IMR-90 (cell line): ENCODE data around the gene TAF10. TPM values are rescaled to one million over a fixed set of nuclear protein-coding genes. Genes with fewer than 3 reads are reported as not detected.

Experiments
- ATAC-seq: fragments of 200-7000 bp; cut with Tn5 transposase; 2 replicates; pipeline ENCODE4 v1.9.1; 2020; ENCODE audit warnings: low read depth, mild to moderate bottlenecking, moderate library complexity
- BruUV-seq: library from RNA; stranded (reverse); fragments of 400-500 nt; replicated peaks from 2 replicates; lab custom pipeline; 2021; lab: Mats Ljungman, UMichigan
- CTCF ChIA-PET: fragments of 300-600 bp; formaldehyde crosslinking; extraction: SDS; loops from one replicate; lab custom pipeline; 2021; ENCODE audit warnings: antibody characterized with exemption; lab: Yijun Ruan, JAX
- POLR2A ChIA-PET: fragments of 300-600 bp; sonication (Branson Sonifier 250); formaldehyde crosslinking; loops from one replicate; lab custom pipeline; 2022; ENCODE audit warnings: antibody characterized with exemption; ENCODE audit not compliant: unreplicated experiment; lab: Charles Lee
- DNase-seq: peaks from one replicate; pipeline ENCODE4 v3.0.0; 2013
- H2AFZ ChIP-seq: replicated peaks from 2 replicates; pipeline ENCODE3; 2013; ENCODE audit warnings: low read length, mild to moderate bottlenecking; ENCODE audit not compliant: poor library complexity
- H2AK5ac ChIP-seq: 2 replicates; pipeline ENCODE4 v1.6.1; 2013; ENCODE audit warnings: low read depth, low read length, inconsistent platforms
- H2AK9ac ChIP-seq: replicated peaks from 2 replicates; pipeline ENCODE3; 2013; ENCODE audit warnings: mild to moderate bottlenecking, low read depth, low read length, moderate library complexity; ENCODE audit not compliant: poor library complexity
- H2BK120ac ChIP-seq: 2 replicates; pipeline ENCODE4 v1.6.1; 2013; ENCODE audit warnings: low read depth, low read length, inconsistent platforms
- H2BK15ac ChIP-seq: 3 replicates; pipeline ENCODE4 v1.6.1; 2013; ENCODE audit warnings: low read depth, low read length, inconsistent platforms
- H2BK20ac ChIP-seq: 2 replicates; pipeline ENCODE4 v1.6.1; 2013; ENCODE audit warnings: low read depth, mild to moderate bottlenecking, inconsistent platforms, low read length, moderate library complexity
- H2BK5ac ChIP-seq: 2 replicates; pipeline ENCODE4 v1.6.1; 2013; ENCODE audit warnings: mild to moderate bottlenecking, low read depth, low read length, inconsistent platforms; ENCODE audit not compliant: poor library complexity, severe bottlenecking
- H3K14ac ChIP-seq: replicated peaks from 2 replicates; pipeline ENCODE4 v1.6.1; 2013; ENCODE audit warnings: low read depth, low read length, inconsistent platforms
- H3K18ac ChIP-seq: 2 replicates; pipeline ENCODE4 v1.6.1; 2013; ENCODE audit warnings: low read depth, low read length, control low read depth
- H3K23ac ChIP-seq: 2 replicates; pipeline ENCODE4 v1.6.1; 2013; ENCODE audit warnings: low read depth, low read length, inconsistent platforms
- H3K27ac ChIP-seq: 2 replicates; pipeline ENCODE4 v1.5.1; 2013; ENCODE audit warnings: mild to moderate bottlenecking, control low read depth, low read length; ENCODE audit not compliant: insufficient read depth
- H3K27me3 ChIP-seq: 2 replicates; pipeline ENCODE4 v1.6.1; 2013; ENCODE audit warnings: low read length; ENCODE audit not compliant: control insufficient read depth, insufficient read depth
- H3K36me3 ChIP-seq: 2 replicates; pipeline ENCODE4 v1.6.1; 2013; ENCODE audit warnings: low read length, mixed read lengths; ENCODE audit not compliant: control insufficient read depth, insufficient read depth
- H3K4ac ChIP-seq: 2 replicates; pipeline ENCODE4 v1.6.1; 2013; ENCODE audit warnings: low read depth, low read length, inconsistent platforms
- H3K4me1 ChIP-seq: 2 replicates; pipeline ENCODE4 v1.6.1; 2013; ENCODE audit warnings: low read length, mixed read lengths; ENCODE audit not compliant: control insufficient read depth, insufficient read depth
- H3K4me2 ChIP-seq: 2 replicates; pipeline ENCODE4 v1.6.1; 2013; ENCODE audit warnings: low read depth, mild to moderate bottlenecking, control low read depth, low read length, moderate library complexity
- H3K4me3 ChIP-seq: 2 replicates; pipeline ENCODE4 v1.5.1; 2013; ENCODE audit warnings: low read depth, mild to moderate bottlenecking, control low read depth, low read length, moderate library complexity; ENCODE audit not compliant: insufficient read depth
- H3K56ac ChIP-seq: 2 replicates; pipeline ENCODE4 v1.6.1; 2013; ENCODE audit warnings: low read length, inconsistent platforms; ENCODE audit not compliant: insufficient read depth; ENCODE audit errors: extremely low read depth
- H3K79me1 ChIP-seq, 2 experiments: 2 replicates each; pipeline ENCODE4 v1.6.1; 2013; ENCODE audit warnings: low read length in 2 of 2, inconsistent platforms in 1 of 2, low read depth in 1 of 2
- H3K9ac ChIP-seq: 2 replicates; pipeline ENCODE4 v1.6.1; 2013; ENCODE audit warnings: low read depth, low read length, control low read depth
- H3K9me1 ChIP-seq: 2 replicates; pipeline ENCODE4 v1.6.1; 2013; ENCODE audit warnings: low read length, inconsistent platforms; ENCODE audit not compliant: insufficient read depth
- H3K9me3 ChIP-seq: 2 replicates; pipeline ENCODE4 v1.6.1; 2013; ENCODE audit warnings: low read length; ENCODE audit not compliant: control insufficient read depth, insufficient read depth
- H4K20me1 ChIP-seq: 2 replicates; pipeline ENCODE4 v1.6.1; 2013; ENCODE audit warnings: low read length, inconsistent platforms; ENCODE audit not compliant: insufficient read depth
- H4K5ac ChIP-seq: 2 replicates; pipeline ENCODE4 v1.6.1; 2013; ENCODE audit warnings: mild to moderate bottlenecking, low read depth, low read length, control low read depth
- H4K8ac ChIP-seq, 2 experiments: 2 replicates each; pipeline ENCODE4 v1.6.1; 2013; ENCODE audit warnings: low read depth in 2 of 2, low read length in 2 of 2, control low read depth in 1 of 2, inconsistent platforms in 1 of 2
- H4K91ac ChIP-seq: 2 replicates; pipeline ENCODE4 v1.6.1; 2013; ENCODE audit warnings: low read depth, low read length, inconsistent platforms; ENCODE audit not compliant: insufficient read depth
- CHD1 ChIP-seq: IDR thresholded peaks from 2 replicates; pipeline ENCODE4 v1.6.1; 2012; ENCODE audit warnings: low read depth, low read length, improper control_type of control experiment
- CTCF ChIP-seq: conservative IDR thresholded peaks from 2 replicates; pipeline ENCODE4 v1.5.1; 2012; ENCODE audit warnings: mild to moderate bottlenecking, low read depth, low read length, improper control_type of control experiment
- ELK1 ChIP-seq: fragments of 150-350 bp; IDR thresholded peaks from 2 replicates; pipeline ENCODE4 v1.6.1; 2016; ENCODE audit warnings: low read depth, mild to moderate bottlenecking, low read length, moderate library complexity, borderline replicate concordance
- MAFK ChIP-seq: IDR thresholded peaks from 2 replicates; pipeline ENCODE4 v1.6.1; 2012; ENCODE audit warnings: low read depth, low read length, improper control_type of control experiment
- MXI1 ChIP-seq: IDR thresholded peaks from 2 replicates; pipeline ENCODE4 v1.6.1; 2012; ENCODE audit warnings: low read depth, mild to moderate bottlenecking, low read length, moderate library complexity, borderline replicate concordance
- NFE2L2 ChIP-seq: fragments of 150-350 bp; IDR thresholded peaks from 2 replicates; pipeline ENCODE4 v1.6.1; 2016; ENCODE audit warnings: low read depth, mild to moderate bottlenecking, low read length
- RFX5 ChIP-seq: IDR thresholded peaks from 2 replicates; pipeline ENCODE4 v1.8.0; 2012; ENCODE audit warnings: low read depth, mild to moderate bottlenecking, low read length, moderate library complexity
- SMC3 ChIP-seq: fragments of 150-350 bp; IDR thresholded peaks from 2 replicates; pipeline ENCODE4 v1.6.1; 2016; ENCODE audit warnings: low read depth, mild to moderate bottlenecking, antibody characterized with exemption, low read length, moderate library complexity
- USF2 ChIP-seq: fragments of 150-350 bp; IDR thresholded peaks from 2 replicates; pipeline ENCODE4 v1.6.1; 2017; ENCODE audit warnings: mild to moderate bottlenecking, antibody characterized with exemption, low read length, low read depth
- WGBS, 2 experiments: methylation state at CpG; one replicate each; pipeline versions ENCODE4 v1.1.5 to v1.1.7; 2013; ENCODE audit warnings: missing lambda C conversion rate in 2 of 2; ENCODE audit not compliant: insufficient read length in 1 of 2; ENCODE audit errors: extremely low coverage in 2 of 2; 5-methylcytosine and 5-hydroxymethylcytosine counted together
- dilution Hi-C: fragments of 300-500 bp; cut with HindIII; formaldehyde crosslinking; loops from one replicate; pipeline ENCODE4 v1.14.3; 2018; ENCODE audit warnings: low sequenced_read_pairs; ENCODE audit not compliant: unreplicated experiment
- in situ Hi-C: fragments of 300-500 bp; cut with MboI; formaldehyde crosslinking; loops from 3 replicates; pipeline ENCODE4 v1.14.3; 2019; ENCODE audit warnings: low sequenced_read_pairs, inconsistent platforms, mixed read lengths
- intact Hi-C: fragments of 100-400 bp; cut with micrococcal nuclease; formaldehyde crosslinking; loops from 2 replicates; pipeline ENCODE4 v1.10.0; 2022
- polyA plus RNA-seq, 3 experiments: library from polyadenylated mRNA; depleted of rRNA; stranded (reverse); fragments of >200 nt; gene quantifications; 2 replicates each; pipeline ENCODE4 v1.2.3, GENCODE V29; 2012; ENCODE audit warnings: low replicate concordance in 1 of 3
- total RNA-seq: library from RNA; depleted of rRNA; stranded (reverse); fragments of >200 nt; gene quantifications from 2 replicates; pipeline ENCODE4 v1.2.3, GENCODE V29; 2012

TAF10 gene
- total and polyA plus RNA-seq, 2 of the 4 experiments (the other 2 are of a cell fraction), result 18.6 to 132 TPM

GRCh38 chr11:6633422-6634408 is 21.7 kb upstream of the TAF10 start:
- Histone ChIP-seq H3K9me1 (no peaks in the 10 kb centered on the region; the same call in 1 of the 2 replicates), H2AFZ (no peak overlapping the region), H3K4ac (no peak overlapping the region), H3K4me1 (peaks cover 10% of the 10 kb centered on the region), H2BK120ac (no peak overlapping the region), H3K4me3 (no peak overlapping the region), H3K4me2 (no peak overlapping the region), H3K14ac (no peak overlapping the region), H3K9me3 (no peaks in the 10 kb centered on the region), H2BK20ac (no peak overlapping the region), H4K8ac (no peak overlapping the region), H4K91ac (no peak overlapping the region), H4K20me1 (peaks cover 4% of the 10 kb centered on the region; the same call in 1 of the 2 replicates), H3K23ac (no peak overlapping the region), H3K79me1 (no peaks in the 10 kb centered on the region), H3K56ac (no peak overlapping the region), H2AK9ac (no peak overlapping the region), H3K27me3 (no peaks in the 10 kb centered on the region), H2AK5ac (no peak overlapping the region), H4K5ac (no peak overlapping the region), H3K27ac (no peak overlapping the region), H2BK15ac (no peak overlapping the region), H2BK5ac (no peak overlapping the region), H3K18ac (no peak overlapping the region), H3K36me3 (peaks cover 41% of the 10 kb centered on the region), H3K9ac (no peak overlapping the region)
- dilution Hi-C loops, result no loop called here
- ChIA-PET CTCF (interaction anchor here (0.6 to 1.5 kb wide), 2 partner anchors 10 to 49 kb away, joined by 3 read pairs; partner anchors contain the start of gene MRPL17), POLR2A (no interaction called here)
- intact Hi-C loops, result no loop called here
- 90% methylated on average over 4 of the region's 16 CpGs; no CpG with 5 or more reads in 1 of the 2 experiments for WGBS, 2 experiments
- no peak for TF ChIP-seq RFX5
- no peak for TF ChIP-seq NFE2L2
- TF ChIP-seq SMC3, result no peak
- no peak for TF ChIP-seq MAFK
- no peak for TF ChIP-seq MXI1
- no peak for TF ChIP-seq ELK1
- no peak for TF ChIP-seq USF2
- TF ChIP-seq CHD1, result no peak
- TF ChIP-seq CTCF, result no peak
- ATAC-seq (no peak), DNase-seq (no peak)
- BruUV-seq, result no TSS peak
- in situ Hi-C loops, result no loop called here
